HG03060 (cell line): ENCODE results near the gene CFAP43.

Experiments used
- ATAC-seq: cut with Tn5 transposase; IDR thresholded peaks from one replicate; pipeline ENCODE4 v1.9.1; 2021; ENCODE audit warnings: low read depth, moderate number of reproducible peaks; ENCODE audit not compliant: unreplicated experiment

Gene CFAP43

DNA sequence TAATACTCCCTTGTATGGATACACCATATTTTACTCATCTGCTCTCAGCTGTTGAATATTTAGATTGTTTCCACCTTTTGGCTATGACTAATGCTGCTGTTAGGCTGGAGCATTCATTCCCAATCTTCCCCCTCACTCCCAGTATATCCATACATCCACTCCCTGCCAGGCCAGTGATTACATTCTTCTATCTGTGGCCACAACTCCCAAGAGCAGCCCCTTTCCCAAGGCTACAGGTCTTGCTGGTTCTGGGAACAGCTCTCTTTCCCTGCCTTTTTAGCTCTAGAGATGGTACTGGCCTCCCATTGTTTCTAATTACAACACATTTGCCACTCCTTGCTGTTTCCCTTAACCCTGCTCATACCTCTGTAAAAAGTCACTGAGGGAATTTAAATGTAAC, 82.0 kb downstream of the CFAP43 start:
- no peak for ATAC-seq

DNA sequence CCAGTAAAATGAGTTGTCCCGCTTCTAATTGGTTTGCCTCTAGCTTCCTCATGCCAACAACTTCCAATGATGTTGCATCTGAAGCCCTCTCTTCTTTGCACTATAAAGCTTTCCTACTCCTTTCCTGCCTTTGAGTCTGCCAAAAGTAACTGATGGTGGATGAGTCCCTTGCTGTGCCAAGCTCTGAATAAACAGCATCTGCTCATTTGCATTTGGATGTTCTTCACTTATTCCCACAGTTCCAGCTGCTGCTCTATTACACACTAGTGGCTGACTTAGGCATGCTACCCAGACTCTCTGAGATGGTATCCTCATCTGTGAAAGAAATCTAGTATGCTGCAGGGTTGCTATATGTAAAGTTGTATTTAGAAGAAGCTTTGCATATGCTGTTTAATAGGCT, 85.3 kb downstream of the CFAP43 start:
- ATAC-seq, result no peak

GRCh38 chr10:104144931-104145330, 87.2 kb downstream of the CFAP43 start:
- no peak for ATAC-seq

DNA sequence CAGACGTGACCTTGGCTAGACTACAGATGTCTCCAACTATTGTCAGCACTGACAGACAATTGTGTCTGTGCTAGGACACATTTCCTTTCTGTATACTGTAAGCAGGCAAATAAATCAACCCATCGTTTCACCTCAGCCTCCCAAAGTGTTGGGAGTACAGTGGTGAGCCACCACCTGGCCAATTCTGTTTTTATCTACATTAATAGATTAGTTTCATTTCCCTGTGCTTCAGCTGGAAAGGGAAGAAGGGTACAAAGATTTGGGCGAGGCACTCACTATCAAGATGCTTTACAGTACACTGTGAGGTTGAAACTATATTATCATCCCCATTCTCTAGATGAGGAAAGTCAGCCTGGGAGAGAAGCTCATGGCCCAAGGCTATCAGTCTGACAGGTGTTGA, 88.3 kb downstream of the CFAP43 start:
- no peak for ATAC-seq

GRCh38 chr10:104142081-104142480, 90.1 kb downstream of the CFAP43 start:
- no peak for ATAC-seq

- no peak for ATAC-seq
Measured at GRCh38 chr10:104139221-104139620, 92.9 kb downstream of the CFAP43 start.

DNA sequence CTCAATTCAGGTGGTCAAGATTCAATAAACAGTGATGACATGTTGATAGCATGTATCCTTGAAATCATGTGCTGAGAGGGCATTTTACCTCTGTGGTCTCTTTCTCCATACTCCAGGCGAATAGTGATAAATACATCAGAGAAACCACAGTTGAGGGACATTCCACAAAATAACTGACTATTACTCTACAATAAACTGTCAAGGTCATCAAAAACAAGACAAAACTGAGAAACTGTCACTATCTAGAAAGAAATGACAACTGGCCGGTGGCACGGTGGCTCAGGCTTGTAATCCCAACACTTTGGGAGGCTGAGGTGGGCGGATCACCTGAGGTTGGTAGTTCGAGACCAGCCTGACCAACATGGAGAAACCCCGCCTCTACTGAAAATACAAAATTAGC, 94.0 kb downstream of the CFAP43 start:
- no peak for ATAC-seq

DNA sequence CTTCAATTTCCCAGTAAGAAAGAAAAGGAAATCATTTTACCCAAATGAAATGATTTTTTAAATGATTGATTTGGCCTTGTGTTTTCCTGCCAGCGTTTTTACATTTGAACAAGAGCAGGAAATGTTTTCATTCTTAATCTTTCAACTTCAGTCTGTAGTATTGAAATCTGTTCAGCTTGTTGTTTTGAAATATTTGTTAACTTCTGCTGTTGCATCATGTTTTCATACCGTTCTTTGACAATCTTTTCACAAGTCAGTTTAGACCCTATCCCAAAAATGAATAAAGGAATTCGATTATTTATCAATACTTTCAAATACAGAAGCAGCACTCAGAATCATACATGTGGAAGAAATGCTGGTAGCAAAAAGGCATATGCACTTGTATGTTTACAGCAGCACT, 102.1 kb downstream of the CFAP43 start:
- no peak for ATAC-seq

DNA sequence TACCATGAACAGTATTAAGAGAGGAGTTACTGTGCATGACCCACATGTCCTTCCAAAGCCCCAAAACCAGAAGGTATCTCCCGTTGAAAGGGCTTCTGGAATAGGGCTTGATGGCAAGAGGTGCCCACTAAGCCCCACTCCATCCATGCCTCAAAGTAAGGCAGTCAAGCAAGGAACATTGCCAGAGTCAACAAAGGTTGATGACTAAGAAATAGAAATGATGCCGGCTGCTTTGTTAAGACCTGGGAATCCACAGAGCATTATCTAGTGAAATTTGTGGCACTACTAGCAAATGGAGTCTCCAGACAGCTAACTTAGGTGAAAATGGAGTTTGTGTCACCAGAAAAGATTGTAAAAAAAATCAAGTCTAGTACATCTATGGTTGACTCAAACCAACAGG, 104.0 kb downstream of the CFAP43 start:
- no peak for ATAC-seq

DNA sequence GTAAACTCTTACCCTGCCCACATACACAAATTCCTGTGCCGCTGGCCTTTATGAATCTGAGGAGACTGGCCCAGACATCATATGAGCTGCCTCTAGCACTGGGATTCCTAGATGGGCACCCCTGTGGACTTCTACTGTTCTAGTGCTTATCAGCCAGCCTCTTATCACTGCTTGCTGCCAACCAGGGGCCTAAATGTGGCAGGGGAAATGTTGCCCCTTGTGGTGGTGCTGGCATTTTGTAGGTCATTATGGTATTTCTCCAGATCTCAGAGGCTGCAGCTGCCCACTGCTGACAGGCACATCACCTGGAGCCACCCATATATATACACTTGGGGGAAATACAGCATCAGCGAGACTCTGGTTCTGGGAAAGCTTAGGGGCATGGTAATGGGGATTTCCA, 104.8 kb downstream of the CFAP43 start:
- ATAC-seq, result no peak

DNA sequence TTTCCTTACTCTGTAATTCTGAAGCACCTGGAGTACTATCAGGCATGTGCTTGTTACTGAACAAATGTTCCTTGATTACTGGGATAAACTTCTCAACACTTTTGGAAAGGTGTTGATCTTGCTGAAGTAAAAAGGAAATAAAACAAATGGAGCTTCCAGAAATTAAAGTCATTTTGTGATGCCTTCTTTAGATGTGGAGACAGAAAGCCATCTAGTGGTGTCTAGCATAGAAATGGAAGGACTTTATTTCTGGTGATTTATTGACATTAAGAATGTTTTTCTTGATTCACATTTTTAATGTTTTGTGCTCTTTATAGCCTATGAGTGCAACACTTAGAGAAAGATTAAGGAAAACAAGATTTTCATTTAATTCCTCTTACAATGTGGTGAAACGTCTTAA, 108.8 kb downstream of the CFAP43 start:
- no peak for ATAC-seq

DNA sequence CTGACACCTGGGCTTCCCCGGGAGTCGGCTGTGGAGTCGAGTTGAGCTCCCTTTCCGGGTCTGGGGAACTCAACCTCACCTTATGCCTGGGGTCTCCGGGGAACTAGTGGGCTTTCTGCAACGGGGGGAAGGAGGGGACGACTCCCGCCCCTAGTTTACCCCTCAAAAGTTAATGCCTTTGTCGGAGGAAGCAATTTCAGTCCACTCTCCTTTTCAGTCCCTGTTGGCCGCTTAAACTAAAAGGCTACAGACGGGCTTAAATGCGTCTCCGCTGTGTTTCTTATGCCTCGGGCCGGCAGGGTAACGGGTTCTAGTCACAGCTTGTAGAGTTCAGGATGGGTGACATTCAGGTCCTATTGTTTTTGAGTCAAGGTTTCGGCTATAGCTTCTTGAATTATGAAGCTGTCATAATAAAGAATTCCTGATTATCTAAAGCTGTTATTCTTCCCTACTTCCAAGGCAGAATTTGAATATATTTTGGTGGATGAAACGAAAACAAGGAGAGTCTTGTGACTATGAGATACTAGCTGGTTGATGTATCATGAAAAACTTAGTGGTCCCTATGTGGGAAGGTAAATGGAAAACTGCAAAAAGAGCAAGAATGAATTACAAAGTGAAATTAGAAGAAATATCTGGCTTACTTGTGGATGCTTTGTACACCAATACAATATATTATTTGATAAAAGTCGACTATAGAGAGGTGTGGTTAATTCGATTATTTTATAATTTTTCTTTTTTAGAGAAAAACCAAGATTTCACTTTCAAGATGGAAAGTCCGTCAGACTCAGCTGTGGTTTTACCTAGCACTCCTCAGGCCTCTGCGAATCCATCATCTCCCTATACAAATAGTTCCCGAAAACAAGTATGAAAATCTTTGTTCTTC, 109.7 kb downstream of the CFAP43 start:
- no peak for ATAC-seq

GRCh38 chr10:104121485-104122224, 110.5 kb downstream of the CFAP43 start, which contains the start of gene SFR1:
SFR1 (plus strand) TSS chr10:104122171; CDS start chr10:104122184, 13 bp downstream.
- peak; percentile 69 for ATAC-seq

- ATAC-seq, result peak; percentile 37
Measured at GRCh38 chr10:104120903-104121484, 111.2 kb downstream of the CFAP43 start.

- no peak for ATAC-seq
Measured at GRCh38 chr10:104120512-104120902, 111.7 kb downstream of the CFAP43 start.

- no peak for ATAC-seq
Measured at GRCh38 chr10:104119996-104120395, 112.2 kb downstream of the CFAP43 start.

DNA sequence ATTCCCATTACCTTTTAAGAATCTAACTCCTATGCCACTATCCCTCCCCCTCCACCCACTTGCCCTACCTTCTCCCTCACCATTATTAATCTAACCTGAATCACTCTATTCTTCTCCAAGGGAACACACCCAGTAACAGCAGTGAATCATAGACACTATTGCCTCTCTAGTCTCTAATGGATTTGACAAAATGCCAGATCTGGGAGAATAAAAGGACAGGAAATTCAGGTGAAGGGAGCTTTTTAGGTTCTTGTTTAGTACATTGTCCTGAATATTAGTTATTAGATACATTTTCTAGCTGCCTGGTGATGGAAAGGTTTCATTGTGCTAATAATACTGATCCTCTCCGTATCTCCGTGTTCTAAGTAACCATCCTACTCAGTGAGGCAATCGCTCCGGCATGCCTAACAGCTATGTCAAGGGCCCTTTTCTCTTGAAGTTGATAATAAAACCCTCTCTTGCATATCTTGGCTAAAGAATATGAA, 114.3 kb downstream of the CFAP43 start:
- ATAC-seq, result no peak

- no peak for ATAC-seq
Measured at GRCh38 chr10:104113376-104113956, 118.7 kb downstream of the CFAP43 start.

- peak; percentile 94 for ATAC-seq
Measured at GRCh38 chr10:104109908-104110662, 122.1 kb downstream of the CFAP43 start.

DNA sequence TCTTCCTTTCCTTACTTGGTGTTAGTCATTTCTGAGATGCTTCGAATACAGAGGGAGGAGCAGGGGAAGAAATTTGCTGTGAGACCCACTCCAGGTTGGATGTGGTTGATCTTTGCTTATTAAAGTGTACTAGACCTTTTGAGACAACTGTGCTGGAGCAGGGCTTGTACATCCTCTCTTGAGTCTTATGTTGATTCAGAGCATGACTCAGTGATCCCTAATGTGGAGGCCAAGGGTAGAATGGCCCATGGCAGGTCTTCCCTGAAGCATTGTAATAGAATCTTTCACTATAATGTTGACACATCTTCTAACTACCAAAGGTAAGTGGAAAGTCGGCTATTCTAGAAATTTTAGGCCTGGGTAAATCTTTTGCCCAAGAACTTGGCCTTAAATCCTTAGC, 127.2 kb downstream of the CFAP43 start:
- ATAC-seq, result no peak
